Cardiac ventricle fibroblast (primary cell): ENCODE results near the gene FKBP1C. TPM values are rescaled to one million over a fixed set of nuclear protein-coding genes. Genes with fewer than 3 reads are reported as not detected.

Experiments used
- total RNA-seq: library from RNA; depleted of rRNA; stranded (reverse); fragments of >200 nt; gene quantifications from 2 replicates; pipeline ENCODE4 v1.2.3, GENCODE V29; 2015

Gene FKBP1C
- total RNA-seq: 0.37 and 0.39 TPM in 2 replicates

DNA sequence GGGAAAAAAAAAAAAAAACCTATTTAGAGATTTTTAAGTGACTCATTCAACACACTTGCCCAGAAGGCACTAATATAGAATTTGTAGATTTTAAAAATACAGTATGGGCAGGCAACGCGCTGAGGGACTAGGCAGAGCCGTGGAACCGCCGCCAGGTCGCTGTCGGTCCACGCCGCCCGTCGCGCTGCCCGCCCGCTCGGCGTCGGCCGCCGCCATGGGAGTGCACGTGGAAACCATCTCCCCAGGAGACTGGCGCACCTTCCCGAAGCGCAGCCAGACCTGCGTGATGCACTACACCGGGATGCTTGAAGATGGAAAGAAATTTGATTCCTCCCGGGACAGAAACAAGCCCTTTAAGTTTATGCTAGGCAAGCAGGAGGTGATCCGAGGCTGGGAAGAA lies at the start of gene FKBP1C:
FKBP1C (plus strand) TSS at position 127 of the 400 bp plus-strand sequence.

Other genes with a start within 250 kb of the FKBP1C start
- gene LGSN, start 108.5 kb downstream of the FKBP1C start, total RNA-seq: not detected in 2 replicates